Tibial nerve (tissue), 4 donors: ENCODE measurements around the gene VAMP4. TPM values are rescaled to one million over a fixed set of nuclear protein-coding genes. Genes with fewer than 3 reads are reported as not detected.

Source experiments
- DNase-seq, 2 donors: peaks; one replicate each; pipeline ENCODE4 v3.0.0-alpha.2; 2019; ENCODE audit warnings: low spot score in 2 of 2
- H3K27ac ChIP-seq, 4 donors: fragments of 200-600 bp; sonication (generic) in 3 of 4; one replicate each; pipeline ENCODE4 v1.5.1; 2017 to 2019; ENCODE audit warnings: mild to moderate bottlenecking in 1 of 4
- H3K27me3 ChIP-seq, 2 donors: fragments of 200-600 bp; sonication (generic) in 1 of 2; one replicate each; pipeline versions ENCODE4 v1.5.1 to v1.6.0; 2017 to 2019
- H3K36me3 ChIP-seq, 3 donors: fragments of 200-600 bp; sonication (generic); one replicate each; pipeline ENCODE4 v1.5.1; 2018 to 2019
- H3K4me1 ChIP-seq, 4 donors: fragments of 200-600 bp; sonication (generic) in 3 of 4; one replicate each; pipeline ENCODE4 v1.5.1; 2017 to 2019
- H3K4me3 ChIP-seq, 4 donors: fragments of 200-600 bp; sonication (generic) in 3 of 4; one replicate each; pipeline ENCODE4 v1.5.1; 2017 to 2019; ENCODE audit warnings: mild to moderate bottlenecking in 1 of 4, moderate library complexity in 1 of 4
- H3K9me3 ChIP-seq, 4 donors: fragments of 200-600 bp; sonication (generic) in 3 of 4; one replicate each; pipeline ENCODE4 v1.5.1; 2017 to 2019
- EP300 ChIP-seq, 2 donors: sonication (generic); formaldehyde crosslinking; IDR thresholded peaks; one replicate each; pipeline ENCODE4 v1.6.1; 2017; ENCODE audit warnings: antibody characterized with exemption in 2 of 2, mild to moderate bottlenecking in 1 of 2
- POLR2A ChIP-seq, 2 donors: fragments of 450-650 bp; IDR thresholded peaks; one replicate each; pipeline ENCODE4 v1.6.1; 2017; ENCODE audit warnings: antibody characterized with exemption in 2 of 2, mild to moderate bottlenecking in 2 of 2, moderate library complexity in 2 of 2
- WGBS, 2 donors: methylation state at CpG; one replicate each; pipeline ENCODE4 v1.1.5; 2018; 5-methylcytosine and 5-hydroxymethylcytosine counted together
- total RNA-seq, 4 donors: library from RNA; depleted of rRNA; stranded (reverse); fragments of >200 nt; gene quantifications; one replicate each; pipeline ENCODE4 v1.1.0, GENCODE V29; 2016
- TF ChIP-seq, protein P1 (sequence below), 5 experiments: fragments of 200-600 bp in 3 of 5; fragments of 450-650 bp in 2 of 5; sonication (generic) in 3 of 5; IDR thresholded peaks; one replicate each; pipeline ENCODE4 v1.5.1; 2016 to 2019; ENCODE audit warnings: antibody characterized with exemption in 5 of 5, mild to moderate bottlenecking in 3 of 5, moderate library complexity in 2 of 5

The VAMP4 gene
- total RNA-seq, 4 donors from 2014 or later = 13.8 to 25.6 (median 16.7) TPM

DNA sequence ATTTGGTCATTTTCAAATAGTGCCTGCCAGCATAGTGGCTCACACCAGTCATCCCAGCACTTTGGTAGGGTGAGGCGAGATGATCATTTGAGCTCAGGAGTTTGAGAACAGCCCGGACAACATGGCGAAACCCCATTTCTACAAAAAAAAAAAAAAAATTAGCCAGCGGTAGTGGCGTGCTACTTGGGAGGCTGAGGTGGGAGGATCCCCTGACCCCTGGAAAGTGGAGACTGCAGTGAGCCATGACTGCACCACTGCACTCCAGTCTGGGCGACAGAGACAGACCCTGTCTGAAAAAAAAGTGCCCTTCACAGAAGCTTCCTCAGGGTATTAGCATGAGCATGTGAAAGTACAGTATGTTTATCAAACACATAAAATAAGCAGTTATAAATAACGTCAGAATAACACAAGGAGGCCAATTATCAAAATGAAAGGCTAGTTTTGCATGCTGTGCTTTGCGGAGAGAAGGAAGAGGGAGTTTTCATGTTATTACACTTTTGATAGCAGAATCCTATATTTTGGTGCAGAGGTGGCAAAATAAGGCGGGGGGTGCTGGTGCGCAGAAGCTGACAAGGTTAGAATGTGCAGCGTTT, 38.8 kb upstream of the VAMP4 start:
- 41% methylated on average over 11 of the region's 11 CpGs for WGBS, 2 donors

DNA sequence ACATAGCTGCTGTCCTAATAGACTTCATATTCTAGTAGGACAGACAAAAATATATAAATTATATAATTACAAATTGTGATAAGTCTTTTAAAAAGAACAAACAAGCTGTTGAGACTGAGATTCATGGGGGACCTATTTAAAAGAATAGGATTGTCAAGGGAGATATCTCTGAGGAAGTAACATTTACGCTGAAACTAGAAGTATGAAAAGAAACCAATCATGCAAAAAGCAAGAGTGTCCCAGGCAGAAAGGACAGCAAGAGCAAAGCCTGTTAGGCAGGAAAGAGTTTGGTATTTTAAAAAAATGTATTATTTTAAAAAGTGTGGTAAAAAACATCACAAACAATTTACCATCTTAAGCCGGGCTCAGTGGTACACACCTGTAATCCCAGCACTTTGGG, 30.4 kb upstream of the VAMP4 start:
- H3K36me3 ChIP-seq = no peaks in the 10 kb centered on the region

More for the DNA sequence above, 38.8 kb upstream of the VAMP4 start:
- H3K4me1 ChIP-seq = peaks cover 0 to 44% (median 6%) of the 10 kb centered on the region in 4 donors
- H3K9me3 ChIP-seq = no peaks in the 10 kb centered on the region
- no peak for DNase-seq
- peaks cover under 1 to 24% (median 7%) of the 10 kb centered on the region in 3 donors for H3K36me3 ChIP-seq
- H3K27ac ChIP-seq = peak overlapping the region; percentile 71 to 91 (median 84)
- H3K4me3 ChIP-seq = peak overlapping the region; percentile 51 to 75 (median 56)
- TF ChIP-seq POLR2A (IDR thresholded peaks at IDR 0.05) (no peak), EP300 (IDR thresholded peaks at IDR 0.05) (no peak)
- TF ChIP-seq, protein P1, sequence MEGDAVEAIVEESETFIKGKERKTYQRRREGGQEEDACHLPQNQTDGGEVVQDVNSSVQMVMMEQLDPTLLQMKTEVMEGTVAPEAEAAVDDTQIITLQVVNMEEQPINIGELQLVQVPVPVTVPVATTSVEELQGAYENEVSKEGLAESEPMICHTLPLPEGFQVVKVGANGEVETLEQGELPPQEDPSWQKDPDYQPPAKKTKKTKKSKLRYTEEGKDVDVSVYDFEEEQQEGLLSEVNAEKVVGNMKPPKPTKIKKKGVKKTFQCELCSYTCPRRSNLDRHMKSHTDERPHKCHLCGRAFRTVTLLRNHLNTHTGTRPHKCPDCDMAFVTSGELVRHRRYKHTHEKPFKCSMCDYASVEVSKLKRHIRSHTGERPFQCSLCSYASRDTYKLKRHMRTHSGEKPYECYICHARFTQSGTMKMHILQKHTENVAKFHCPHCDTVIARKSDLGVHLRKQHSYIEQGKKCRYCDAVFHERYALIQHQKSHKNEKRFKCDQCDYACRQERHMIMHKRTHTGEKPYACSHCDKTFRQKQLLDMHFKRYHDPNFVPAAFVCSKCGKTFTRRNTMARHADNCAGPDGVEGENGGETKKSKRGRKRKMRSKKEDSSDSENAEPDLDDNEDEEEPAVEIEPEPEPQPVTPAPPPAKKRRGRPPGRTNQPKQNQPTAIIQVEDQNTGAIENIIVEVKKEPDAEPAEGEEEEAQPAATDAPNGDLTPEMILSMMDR (IDR thresholded peaks at IDR 0.05) = no peak
- H3K27me3 ChIP-seq = no peaks in the 10 kb centered on the region

DNA sequence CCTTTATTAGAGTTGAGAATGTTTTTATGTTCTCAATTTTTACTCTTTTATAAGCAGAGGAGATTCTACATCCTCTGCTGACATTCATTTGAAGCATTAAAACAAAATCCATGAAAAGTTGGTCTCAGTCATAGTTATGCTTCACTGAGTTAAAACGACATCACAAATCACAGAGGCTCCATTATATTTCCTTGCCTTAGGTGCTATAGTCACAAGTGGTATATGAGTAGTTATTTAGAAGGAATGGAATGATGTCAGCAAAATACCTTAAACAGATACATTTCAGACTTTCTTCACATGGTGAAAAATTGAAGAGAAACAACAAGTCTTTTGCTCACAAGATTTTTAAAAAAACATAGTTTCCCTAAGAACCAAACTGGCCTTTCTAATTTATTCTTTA, 27.9 kb upstream of the VAMP4 start:
- Histone ChIP-seq H3K9me3 (no peaks in the 10 kb centered on the region), H3K27ac (no peak overlapping the region), H3K36me3 (no peaks in the 10 kb centered on the region), H3K4me3 (no peak overlapping the region), H3K4me1 (peaks cover 0 to 3% (median 0%) of the 10 kb centered on the region in 4 donors), H3K27me3 (no peaks in the 10 kb centered on the region)
- WGBS, 2 donors = 45 to 55% methylated on average over 1 of the region's 1 CpG
- DNase-seq = no peak
- no peak for TF ChIP-seq POLR2A (IDR thresholded peaks at IDR 0.05)
- TF ChIP-seq EP300 (IDR thresholded peaks at IDR 0.05) = no peak
- TF ChIP-seq, protein P1 (IDR thresholded peaks at IDR 0.05) = no peak

More for the DNA sequence above, 30.4 kb upstream of the VAMP4 start:
- no peak for TF ChIP-seq POLR2A (IDR thresholded peaks at IDR 0.05)
- peaks cover 0 to 2% (median 0%) of the 10 kb centered on the region in 4 donors for H3K4me1 ChIP-seq
- DNase-seq = no peak
- no peak overlapping the region for H3K4me3 ChIP-seq
- H3K27me3 ChIP-seq = no peaks in the 10 kb centered on the region
- 82 to 88% methylated on average over 2 of the region's 2 CpGs for WGBS, 2 donors
- H3K9me3 ChIP-seq = no peaks in the 10 kb centered on the region
- no peak overlapping the region for H3K27ac ChIP-seq

DNA sequence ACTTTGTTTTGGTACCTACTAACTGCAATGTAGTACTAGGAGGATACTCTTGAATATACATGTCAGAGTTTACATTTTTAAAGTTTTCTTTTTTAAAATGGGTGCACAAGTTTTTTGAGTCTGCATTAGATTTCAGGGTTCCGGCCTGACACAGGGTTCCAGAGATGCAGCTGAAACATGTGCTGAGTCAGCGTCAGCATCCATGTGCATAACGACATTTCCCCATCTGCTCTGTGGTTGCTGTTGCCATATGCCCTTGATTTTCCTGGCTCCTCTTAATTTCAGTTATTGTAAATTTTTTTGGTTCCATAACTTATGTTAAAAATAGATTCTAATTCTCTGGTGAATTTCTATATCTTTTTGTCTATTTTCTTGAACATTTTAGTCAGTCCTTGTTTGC, 27.3 kb upstream of the VAMP4 start:
- no peak for DNase-seq
- Histone ChIP-seq H3K9me3 (no peaks in the 10 kb centered on the region), H3K36me3 (no peaks in the 10 kb centered on the region), H3K27me3 (no peaks in the 10 kb centered on the region), H3K27ac (no peak overlapping the region), H3K4me3 (no peak overlapping the region), H3K4me1 (peaks cover 0 to 3% (median 0%) of the 10 kb centered on the region in 4 donors)
- 67 to 68% methylated on average over 3 of the region's 3 CpGs for WGBS, 2 donors
- TF ChIP-seq POLR2A (IDR thresholded peaks at IDR 0.05) (no peak), EP300 (IDR thresholded peaks at IDR 0.05) (no peak)
- TF ChIP-seq, protein P1 (IDR thresholded peaks at IDR 0.05) = no peak

DNA sequence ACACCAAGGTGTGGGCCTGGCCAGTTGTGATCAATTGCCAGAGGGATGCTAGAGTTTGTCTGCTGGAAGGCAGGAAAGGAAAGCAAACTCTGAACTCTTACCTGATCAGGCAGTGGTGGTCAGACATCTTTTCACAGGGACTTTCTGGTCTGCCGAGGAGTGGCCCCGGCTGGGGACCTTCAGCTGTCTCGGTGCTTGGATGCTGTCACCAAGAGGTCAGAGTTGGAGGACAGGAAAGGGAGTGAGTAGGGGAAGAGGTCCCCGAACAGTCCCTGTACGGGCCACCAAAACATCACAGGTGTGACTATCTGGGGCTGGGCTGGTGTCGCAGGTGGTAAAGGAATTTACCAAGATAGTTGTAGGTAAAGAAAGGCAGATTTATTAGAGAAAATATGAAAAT, 21.9 kb upstream of the VAMP4 start:
- TF ChIP-seq POLR2A (IDR thresholded peaks at IDR 0.05) (no peak), EP300 (IDR thresholded peaks at IDR 0.05) (no peak)
- TF ChIP-seq, protein P1 (IDR thresholded peaks at IDR 0.05) = no peak
- Histone ChIP-seq H3K4me3 (no peak overlapping the region), H3K36me3 (no peaks in the 10 kb centered on the region), H3K27me3 (no peaks in the 10 kb centered on the region), H3K9me3 (no peaks in the 10 kb centered on the region), H3K4me1 (peaks cover 0 to 3% (median 0%) of the 10 kb centered on the region in 4 donors), H3K27ac (no peak overlapping the region)
- WGBS, 2 donors = 75 to 83% methylated on average over 6 of the region's 6 CpGs
- DNase-seq = no peak
